D341Med (cell line): ENCODE measurements around the gene LYRM2.

Experiments
- DNase-seq: peaks from one replicate; pipeline ENCODE4 v3.0.0; 2012; ENCODE audit warnings: low spot score

The LYRM2 gene

DNA sequence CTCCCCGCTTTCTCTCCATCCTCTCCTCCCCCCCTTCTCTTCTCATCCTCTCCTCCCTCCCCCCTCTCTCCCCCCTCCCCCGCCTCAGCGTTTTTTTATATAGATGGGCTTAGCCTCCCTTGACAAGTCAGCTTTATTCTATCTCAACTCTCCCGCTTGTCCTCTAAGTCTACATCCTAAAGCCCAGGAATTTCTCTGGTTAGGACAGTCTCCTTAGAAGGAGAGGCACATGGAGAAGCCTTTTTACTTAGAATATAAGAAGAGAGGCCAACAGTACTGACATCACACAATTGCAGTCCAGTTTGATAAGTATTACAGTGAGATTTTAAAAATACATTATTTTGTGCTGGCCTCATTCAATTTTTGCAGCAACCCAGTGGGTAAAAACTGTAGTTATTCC lies 83.5 kb downstream of the LYRM2 start:
- DNase-seq: no peak

DNA sequence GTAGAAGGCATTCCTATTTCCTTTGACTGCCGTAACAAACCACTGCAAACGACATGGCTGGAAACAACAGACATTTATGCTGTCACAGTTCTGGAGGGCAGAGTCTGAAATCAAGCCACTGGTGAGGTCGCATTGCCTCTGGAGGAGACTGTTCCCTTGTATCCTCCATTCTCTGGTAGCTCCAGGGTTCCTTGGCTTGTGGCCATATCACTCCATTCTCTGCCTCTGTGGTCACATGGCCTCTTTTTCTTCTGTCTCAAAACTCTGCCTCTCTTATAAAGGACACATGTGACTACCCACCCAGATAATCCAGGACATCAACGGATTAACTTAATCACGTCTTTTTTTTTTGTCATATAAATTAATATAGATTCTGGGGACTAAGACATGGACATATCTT lies 84.4 kb downstream of the LYRM2 start:
- no peak for DNase-seq

DNA sequence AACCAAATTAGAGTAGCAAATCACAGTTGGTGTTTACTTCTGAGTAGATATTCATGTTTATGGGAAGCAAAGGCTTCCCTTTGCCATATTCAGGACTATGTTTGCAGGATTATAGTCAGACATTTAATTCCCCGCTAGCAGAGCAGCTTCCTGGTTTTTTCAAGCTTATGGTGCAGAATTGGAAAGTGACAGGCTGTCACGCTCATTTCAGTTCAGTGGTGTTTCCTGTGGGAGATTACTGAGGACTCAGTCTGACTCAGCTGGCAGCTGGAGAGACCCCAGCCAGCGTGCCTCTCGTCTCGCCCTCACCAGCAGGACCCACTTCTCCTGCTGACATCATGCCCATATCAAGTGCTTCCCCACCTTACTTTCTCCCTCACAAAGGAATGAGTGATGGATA lies 85.1 kb downstream of the LYRM2 start:
- DNase-seq: no peak

DNA sequence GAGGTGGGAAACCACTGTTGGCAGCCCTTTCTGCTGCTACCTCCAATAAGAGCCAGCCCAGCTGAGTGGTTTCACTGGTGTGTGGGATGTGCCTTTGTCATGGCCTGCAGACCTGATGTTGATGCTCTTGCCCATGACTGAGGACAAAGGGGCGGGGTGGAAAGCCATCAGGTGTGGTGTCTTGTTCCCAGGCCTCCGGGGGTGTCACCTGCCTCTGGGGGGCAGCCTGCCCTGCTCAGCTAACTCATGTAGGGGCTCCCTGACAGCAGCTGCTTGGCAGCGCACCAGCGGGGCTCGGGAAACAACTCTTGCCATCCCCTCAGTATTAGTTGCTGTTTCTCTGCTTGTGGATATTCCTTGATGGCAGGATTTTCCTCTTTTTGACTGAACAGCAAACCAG lies 91.3 kb downstream of the LYRM2 start:
- no peak for DNase-seq

DNA sequence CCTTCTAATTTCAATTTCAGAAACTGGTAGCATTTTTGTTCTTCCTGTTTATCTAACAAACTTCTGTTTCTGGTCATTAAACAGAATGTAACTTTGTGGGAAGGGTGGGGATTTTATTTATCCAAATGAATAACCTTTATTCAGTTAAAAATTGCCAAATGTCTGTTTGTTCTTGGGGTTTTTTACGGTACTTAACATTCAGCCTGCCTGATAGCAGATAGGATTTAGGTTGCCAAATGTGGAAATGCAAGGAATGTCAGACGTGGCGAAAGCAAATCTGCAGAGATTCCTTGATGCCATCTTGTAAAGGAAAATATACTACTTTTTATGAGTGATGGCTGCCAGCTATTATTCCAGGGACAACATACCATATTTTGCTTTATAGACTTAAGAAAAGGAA lies 95.7 kb downstream of the LYRM2 start:
- no peak for DNase-seq

DNA sequence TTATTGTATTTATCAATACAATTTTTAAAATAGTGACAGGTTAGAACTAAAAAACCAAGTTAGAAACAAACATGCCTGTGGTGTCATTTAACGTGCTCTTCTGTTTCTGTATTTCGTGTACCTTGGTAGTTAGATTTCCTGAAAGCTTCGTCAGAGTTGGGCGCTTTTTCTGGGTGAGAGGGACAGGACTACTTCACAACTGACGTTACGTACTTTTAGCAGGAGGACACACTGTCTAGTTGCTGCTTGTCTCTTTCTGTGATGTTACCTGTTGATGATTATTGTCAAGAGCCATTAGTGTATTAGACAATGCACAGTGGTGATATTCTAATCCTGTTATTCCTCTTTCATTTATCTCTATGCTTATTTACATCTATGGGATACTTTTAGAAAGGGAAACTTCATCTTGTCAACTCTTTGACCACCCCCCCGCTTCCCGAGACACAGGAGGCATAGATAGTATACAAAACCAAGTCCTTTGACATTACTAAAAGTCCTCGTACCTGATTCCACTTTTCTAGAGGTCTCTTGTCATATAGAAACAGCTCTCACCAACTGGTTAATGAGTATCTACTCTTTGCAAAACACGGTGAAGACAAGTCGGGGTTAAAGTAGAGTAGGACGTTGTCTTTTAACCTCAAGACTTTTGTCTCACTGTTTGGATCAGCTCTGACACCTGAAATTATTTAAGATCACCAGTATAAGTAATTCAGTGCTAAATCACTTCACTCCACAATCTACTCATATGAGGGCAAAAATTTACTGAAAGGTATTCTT lies 96.3 kb downstream of the LYRM2 start:
- DNase-seq: no peak

DNA sequence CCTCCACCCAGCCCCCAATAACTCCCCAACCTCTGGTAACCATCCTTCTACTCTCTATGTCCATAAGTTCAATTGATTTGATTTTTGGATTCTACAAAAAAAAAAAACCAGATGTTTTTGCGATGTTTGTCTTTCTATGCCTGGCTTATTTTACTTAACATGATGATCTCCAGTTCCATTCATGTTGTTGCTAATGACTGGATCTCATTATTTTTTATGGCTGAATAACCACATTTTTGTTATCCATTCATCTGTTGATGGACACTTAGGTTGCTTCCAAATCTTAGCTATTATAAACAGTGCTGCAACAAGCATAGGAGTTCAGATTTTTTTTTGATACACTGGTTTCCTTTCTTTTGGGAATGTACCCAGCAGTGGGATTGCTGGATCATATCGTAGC lies 98.8 kb downstream of the LYRM2 start:
- no peak for DNase-seq

DNA sequence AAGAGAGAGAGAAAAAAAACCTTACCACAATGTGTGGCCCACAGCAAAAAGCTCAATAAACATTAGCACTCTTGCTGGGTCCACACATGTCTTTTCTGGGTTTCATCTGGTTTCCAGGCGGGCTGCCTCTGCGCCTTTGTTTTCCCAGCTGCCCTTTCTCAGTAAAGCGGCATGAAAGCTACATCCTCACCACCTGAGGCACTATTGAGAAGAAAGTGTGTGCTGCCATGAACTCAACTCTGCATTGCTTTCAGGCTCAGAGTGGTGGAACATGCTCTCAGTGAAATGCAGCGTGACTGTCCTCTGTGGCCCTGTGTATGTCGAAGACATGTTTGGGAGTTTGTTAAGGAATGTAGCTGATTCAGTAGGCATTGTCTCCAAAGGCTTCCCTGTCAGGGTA lies 102.3 kb downstream of the LYRM2 start:
- DNase-seq: no peak

DNA sequence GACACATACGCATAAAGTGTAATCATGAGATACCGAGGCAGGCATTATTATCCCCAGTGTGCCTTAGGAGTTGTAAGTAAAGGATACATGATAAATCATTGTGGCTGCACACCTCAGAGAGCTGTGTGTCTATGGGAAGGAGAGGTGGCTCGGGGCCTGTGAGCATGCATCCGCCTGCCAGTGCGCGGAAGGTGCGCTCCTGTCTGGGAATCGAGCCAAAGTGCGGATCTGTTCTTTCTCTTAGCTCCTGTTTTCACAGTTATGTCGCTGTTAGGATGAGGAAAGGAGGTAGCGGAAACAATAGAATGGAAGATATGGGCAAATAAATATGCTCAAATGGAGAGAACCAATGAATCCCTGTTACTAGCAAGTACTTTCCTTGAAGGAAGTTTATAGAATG lies 107.6 kb downstream of the LYRM2 start:
- DNase-seq: no peak

DNA sequence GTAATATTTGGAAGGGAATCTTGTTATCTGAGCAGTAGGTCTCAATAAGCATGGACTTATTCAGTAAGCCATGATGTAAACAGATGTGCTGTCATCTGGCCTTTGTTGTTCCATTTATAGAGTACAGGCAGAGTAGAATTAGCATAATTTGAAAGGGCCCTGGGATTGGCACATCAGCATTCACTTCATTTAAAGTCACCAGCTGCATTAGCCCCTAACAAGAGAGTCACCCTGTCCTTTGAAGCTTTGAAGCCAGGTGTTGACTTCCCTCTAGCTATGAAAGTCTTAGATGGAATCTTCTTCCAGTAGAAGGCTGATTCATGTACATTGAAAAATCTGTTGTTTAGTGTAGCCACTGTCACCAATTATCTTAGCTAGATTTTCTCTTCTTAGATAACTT lies 109.7 kb downstream of the LYRM2 start:
- DNase-seq: no peak

DNA sequence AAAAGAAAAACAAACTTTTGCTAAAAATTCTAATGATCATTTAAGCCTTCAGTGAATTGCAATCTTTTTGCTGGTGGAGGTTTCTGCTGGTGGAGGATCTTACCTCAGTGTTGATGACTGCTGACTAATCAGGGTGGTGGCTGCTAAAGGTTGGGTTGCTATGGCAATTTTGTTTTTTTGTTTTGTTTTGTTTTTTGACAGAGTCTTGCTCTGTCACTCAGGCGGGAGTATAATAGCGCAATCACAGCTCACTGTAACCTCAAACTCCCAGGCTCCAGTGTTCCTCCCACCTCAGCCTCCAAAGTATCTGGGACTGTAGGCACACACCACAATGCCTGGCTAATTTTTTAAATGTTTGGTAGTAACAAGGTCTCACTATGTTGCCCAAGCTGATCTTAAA lies 110.9 kb downstream of the LYRM2 start:
- DNase-seq: no peak

DNA sequence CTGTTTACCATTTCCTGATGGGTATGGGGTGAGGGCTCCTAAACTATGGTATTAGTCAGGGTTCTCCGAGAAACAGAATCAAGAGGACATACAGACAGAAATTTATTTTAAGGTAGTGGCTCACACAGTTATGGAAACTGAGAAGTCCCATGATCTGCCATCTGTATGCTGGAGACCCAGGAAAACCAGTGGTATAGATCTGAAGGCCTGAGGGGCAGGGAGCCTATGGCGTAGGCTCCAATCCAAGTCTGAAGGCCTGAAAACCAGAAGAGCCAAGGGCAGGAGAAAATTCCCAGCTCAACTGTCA lies 112.0 kb downstream of the LYRM2 start:
- no peak for DNase-seq

DNA sequence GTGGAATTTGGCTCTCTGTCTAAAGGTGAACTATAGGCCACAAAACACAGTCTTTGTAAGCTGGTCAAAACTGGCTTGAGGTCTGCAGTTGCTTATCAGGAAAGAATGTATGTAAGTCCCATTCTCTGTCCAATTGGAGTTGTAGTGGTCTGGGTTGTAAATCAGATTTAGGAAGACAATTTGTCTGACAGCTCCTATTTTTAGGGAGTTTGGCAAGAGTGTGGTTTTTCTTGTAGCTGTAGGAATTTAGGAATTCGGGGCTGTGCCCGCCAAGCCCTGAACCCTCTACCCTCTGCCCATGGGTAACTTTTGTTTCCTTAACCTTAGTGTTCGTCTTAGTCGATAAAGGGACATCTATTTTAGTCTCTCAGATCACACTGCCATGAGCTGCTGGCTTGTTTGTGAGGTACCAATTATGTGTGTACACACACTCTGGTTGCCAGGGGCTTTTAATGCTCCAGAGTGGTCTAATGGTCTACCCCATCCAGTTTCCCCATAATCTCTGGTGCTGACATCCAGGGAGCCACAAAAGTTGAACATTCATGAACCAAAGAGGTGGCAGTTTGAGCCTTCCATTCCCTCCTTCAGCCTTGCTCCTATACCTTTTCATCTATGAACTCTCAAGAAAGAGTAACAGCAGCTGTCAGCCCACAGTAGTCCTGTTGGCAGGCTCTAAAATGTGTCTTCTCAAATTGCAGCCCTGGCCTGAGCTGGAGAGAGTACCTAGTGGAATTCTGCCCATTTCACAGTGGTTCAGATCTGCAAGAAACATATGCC lies 112.6 kb downstream of the LYRM2 start:
- no peak for DNase-seq

DNA sequence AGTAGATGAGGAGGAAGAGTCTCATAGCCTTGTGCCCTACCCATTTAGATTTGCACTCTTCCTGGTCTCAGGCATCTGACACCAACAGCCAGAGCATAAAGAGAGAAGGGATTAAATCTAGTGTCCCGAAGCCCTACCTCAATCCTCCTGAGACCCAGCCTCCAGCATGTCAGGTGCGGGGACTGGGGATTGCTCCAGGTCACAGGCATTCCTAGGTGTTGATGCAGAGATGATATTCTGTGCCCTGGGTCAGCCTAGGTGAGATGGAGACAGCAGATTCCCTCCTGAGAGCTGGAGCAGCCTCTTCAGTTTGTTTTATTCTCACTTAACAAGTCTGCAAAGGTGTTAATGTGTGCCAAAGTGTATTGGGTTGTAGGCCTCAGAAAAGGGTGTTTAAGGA lies 115.8 kb downstream of the LYRM2 start:
- no peak for DNase-seq

DNA sequence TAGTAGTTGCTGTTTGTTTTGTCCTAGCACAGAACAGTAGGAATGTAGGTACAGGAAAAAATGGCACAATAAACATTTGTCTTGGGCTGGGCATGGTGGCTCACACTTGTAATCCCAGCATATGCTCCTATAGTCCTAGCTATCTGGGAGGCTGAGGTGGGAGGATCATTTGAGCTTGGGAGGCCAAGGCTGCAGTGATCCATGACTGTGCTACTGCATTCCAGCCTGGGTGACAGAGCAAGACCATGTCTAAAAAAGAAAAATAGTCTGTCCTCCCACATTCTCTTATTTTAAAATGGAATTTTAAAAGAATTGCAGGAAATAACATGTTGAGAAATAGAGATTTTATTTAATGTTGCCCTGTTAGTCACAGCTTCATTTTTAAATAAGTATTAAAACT lies 117.8 kb downstream of the LYRM2 start:
- no peak for DNase-seq

DNA sequence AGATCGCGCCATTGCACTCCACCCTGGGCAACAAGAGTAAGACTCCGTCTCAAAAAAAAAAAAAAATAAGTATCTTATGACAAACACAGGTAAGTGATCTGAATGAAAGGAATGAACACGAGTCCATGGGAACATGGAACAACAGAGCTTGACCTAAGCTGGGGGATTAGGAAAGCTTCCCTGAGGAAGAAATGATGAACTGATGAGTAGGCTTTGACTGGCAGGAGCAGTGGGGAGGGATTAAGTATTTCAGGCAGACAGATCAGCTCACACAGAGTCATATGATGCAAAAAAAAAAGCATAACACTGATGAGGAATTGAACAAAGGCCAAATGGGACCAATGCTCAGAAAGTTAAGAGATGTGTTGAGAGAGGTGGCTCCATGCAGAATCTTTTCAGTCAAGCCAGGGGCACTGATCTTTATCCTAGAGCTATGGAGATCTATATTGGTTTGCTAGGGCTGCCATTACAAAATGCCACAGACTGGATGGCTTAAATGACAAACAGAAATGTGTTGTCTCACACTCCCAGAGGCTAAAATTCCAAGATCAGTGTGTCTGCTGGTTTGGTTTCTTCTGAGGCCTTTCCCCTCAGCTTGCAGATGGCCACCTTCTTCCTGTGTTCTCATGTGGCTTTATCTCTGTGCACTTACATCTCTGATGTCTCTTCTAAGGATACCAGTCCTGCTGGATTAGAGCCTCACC lies 120.0 kb downstream of the LYRM2 start:
- no peak for DNase-seq
